Panc1 (cell line): ENCODE measurements around the gene DHRS3.

Experiments
- CTCF ChIP-seq: fragments of 450-650 bp; IDR thresholded peaks from 2 replicates; pipeline ENCODE4 v1.5.1; 2017; ENCODE audit warnings: mild to moderate bottlenecking
- POLR2AphosphoS5 ChIP-seq: IDR thresholded peaks from 2 replicates; pipeline ENCODE4 v1.6.1; 2012; ENCODE audit warnings: mild to moderate bottlenecking, low read depth, low read length, moderate library complexity
- TCF7L2 ChIP-seq: IDR thresholded peaks from 2 replicates; pipeline ENCODE4 v1.6.1; 2011; ENCODE audit warnings: mild to moderate bottlenecking, low read depth, low read length, inconsistent platforms
- TF ChIP-seq, protein P1 (sequence below), 2 experiments: IDR thresholded peaks; 2 replicates each; pipeline ENCODE4 v1.6.1; 2011 to 2012; ENCODE audit warnings: low read depth in 2 of 2, control low read depth in 1 of 2, low read length in 1 of 2, mild to moderate bottlenecking in 1 of 2, moderate library complexity in 1 of 2; ENCODE audit not compliant: insufficient read depth in 1 of 2

DNA sequence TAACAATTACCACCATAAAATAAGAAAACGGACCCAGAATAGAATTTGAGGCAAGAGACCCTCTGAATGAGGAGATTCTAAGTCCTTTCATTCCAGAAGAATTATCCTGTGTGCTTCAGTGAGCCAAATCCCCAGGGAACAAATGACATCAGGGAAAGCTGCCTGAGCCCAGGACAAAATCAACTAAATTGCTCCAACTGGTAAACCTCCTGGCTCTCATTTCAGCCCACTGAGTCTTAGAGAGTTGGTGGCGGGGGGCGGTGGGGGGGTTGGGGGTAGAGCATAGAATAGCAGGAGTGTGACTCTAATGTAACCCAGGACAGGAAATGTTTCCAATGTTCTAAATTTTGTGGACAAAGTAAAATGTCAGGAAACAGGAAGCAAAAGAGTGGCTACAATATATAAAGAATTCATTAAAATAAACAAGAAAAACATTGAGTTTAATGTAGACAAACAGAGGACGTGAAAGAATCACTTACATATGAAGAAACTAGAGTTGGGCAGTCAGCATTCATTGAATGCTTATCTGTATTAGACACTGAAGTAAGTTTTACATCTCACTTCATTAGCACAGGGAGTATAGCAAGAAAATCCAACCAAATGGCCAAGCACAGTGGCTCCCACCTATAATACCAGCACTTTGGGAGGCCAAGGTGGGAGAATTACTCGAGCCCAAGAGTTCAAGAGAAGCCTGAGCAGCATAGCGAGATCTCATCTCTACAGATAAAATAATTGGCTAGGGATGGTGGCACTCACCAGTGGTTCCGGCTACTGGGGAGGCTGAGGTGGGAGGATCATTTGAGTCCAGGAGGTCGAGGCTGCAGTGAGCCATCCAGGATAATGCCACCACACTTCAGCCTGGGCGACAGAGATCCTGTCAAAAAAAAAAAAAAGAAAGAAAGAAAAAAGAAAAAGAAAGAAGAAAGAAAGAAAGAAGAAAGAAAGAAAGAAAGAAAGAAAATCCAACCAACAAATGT is 75.1 kb downstream of the DHRS3 start:
- TF ChIP-seq CTCF = no peak
- TF ChIP-seq POLR2AphosphoS5 = no peak
- TF ChIP-seq, protein P1, sequence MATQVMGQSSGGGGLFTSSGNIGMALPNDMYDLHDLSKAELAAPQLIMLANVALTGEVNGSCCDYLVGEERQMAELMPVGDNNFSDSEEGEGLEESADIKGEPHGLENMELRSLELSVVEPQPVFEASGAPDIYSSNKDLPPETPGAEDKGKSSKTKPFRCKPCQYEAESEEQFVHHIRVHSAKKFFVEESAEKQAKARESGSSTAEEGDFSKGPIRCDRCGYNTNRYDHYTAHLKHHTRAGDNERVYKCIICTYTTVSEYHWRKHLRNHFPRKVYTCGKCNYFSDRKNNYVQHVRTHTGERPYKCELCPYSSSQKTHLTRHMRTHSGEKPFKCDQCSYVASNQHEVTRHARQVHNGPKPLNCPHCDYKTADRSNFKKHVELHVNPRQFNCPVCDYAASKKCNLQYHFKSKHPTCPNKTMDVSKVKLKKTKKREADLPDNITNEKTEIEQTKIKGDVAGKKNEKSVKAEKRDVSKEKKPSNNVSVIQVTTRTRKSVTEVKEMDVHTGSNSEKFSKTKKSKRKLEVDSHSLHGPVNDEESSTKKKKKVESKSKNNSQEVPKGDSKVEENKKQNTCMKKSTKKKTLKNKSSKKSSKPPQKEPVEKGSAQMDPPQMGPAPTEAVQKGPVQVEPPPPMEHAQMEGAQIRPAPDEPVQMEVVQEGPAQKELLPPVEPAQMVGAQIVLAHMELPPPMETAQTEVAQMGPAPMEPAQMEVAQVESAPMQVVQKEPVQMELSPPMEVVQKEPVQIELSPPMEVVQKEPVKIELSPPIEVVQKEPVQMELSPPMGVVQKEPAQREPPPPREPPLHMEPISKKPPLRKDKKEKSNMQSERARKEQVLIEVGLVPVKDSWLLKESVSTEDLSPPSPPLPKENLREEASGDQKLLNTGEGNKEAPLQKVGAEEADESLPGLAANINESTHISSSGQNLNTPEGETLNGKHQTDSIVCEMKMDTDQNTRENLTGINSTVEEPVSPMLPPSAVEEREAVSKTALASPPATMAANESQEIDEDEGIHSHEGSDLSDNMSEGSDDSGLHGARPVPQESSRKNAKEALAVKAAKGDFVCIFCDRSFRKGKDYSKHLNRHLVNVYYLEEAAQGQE (IDR thresholded peaks at IDR 0.05; ENCODE audit: insufficient read depth in 1 of 2, low read depth in 2 of 2, low read length in 1 of 2) = no peak
- TF ChIP-seq TCF7L2 = no peak
